H1 (cell line): Measurements from ENCODE around the gene TNFRSF18. TPM values are rescaled to one million over a fixed set of nuclear protein-coding genes. Genes with fewer than 3 reads are reported as not detected.

Experiments used
- CTCF ChIA-PET: fragments of 300-600 bp; sonication (Branson Sonifier 250); formaldehyde crosslinking; loops from one replicate; lab custom pipeline; 2021; ENCODE audit not compliant: partially characterized antibody; lab: Charles Lee
- POLR2A ChIA-PET: fragments of 300-600 bp; sonication (Branson Sonifier 250); formaldehyde crosslinking; loops from one replicate; lab custom pipeline; 2021; ENCODE audit warnings: inconsistent platforms; ENCODE audit not compliant: partially characterized antibody; lab: Charles Lee
- DNase-seq, 2 experiments: peaks; one replicate each; pipeline versions ENCODE4 v3.0.0 to v3.0.0-alpha.2; 2010 to 2022; ENCODE audit warnings: low spot score in 2 of 2, low read depth in 1 of 2, mixed read lengths in 1 of 2
- FAIRE-seq: peaks from 2 replicates; lab custom pipeline; 2011; peaks lifted over from hg19 to GRCh38; lab: Jason Lieb, UNC
- H2AFZ ChIP-seq: 2 replicates; pipeline ENCODE4 v1.8.1; 2012; ENCODE audit warnings: low read length, inconsistent platforms
- H2AK5ac ChIP-seq: 2 replicates; pipeline ENCODE4 v1.6.1; 2013; ENCODE audit warnings: low read depth, low read length
- H2BK120ac ChIP-seq: replicated peaks from 2 replicates; pipeline ENCODE3; 2013; ENCODE audit warnings: low read depth, low read length, inconsistent platforms
- H2BK12ac ChIP-seq: 2 replicates; pipeline ENCODE4 v1.6.1; 2013; ENCODE audit warnings: low read depth, low read length
- H2BK15ac ChIP-seq: 2 replicates; pipeline ENCODE4 v1.6.1; 2013; ENCODE audit warnings: low read length
- H2BK20ac ChIP-seq: 2 replicates; pipeline ENCODE4 v1.6.1; 2013; ENCODE audit warnings: low read length
- H2BK5ac ChIP-seq: 2 replicates; pipeline ENCODE4 v1.6.1; 2013; ENCODE audit warnings: low read depth, low read length
- H3K14ac ChIP-seq: 2 replicates; pipeline ENCODE4 v1.6.1; 2013; ENCODE audit warnings: inconsistent platforms; ENCODE audit not compliant: insufficient read length
- H3K18ac ChIP-seq: 2 replicates; pipeline ENCODE4 v1.6.1; 2013; ENCODE audit warnings: low read length; ENCODE audit errors: extremely low read depth
- H3K23ac ChIP-seq: 2 replicates; pipeline ENCODE4 v1.6.1; 2013; ENCODE audit warnings: inconsistent platforms; ENCODE audit not compliant: insufficient read length
- H3K23me2 ChIP-seq: 2 replicates; pipeline ENCODE4 v1.6.1; 2013; ENCODE audit warnings: low read depth, low read length
- H3K27ac ChIP-seq: 2 replicates; pipeline ENCODE4 v1.6.1; 2011; ENCODE audit warnings: low read depth, low read length, inconsistent platforms
- H3K27me3 ChIP-seq, 4 experiments: replicated peaks in 1 of 4; 1 replicate in 1 of 4; 2 replicates in 3 of 4; pipeline versions ENCODE4 v1.6.1 to v1.8.1; 2011 to 2013; ENCODE audit warnings: low read length in 3 of 4, mild to moderate bottlenecking in 3 of 4, inconsistent platforms in 2 of 4, mixed read lengths in 2 of 4, moderate library complexity in 1 of 4; ENCODE audit not compliant: control insufficient read depth in 3 of 4, insufficient read depth in 3 of 4; ENCODE audit errors: extremely low read depth in 1 of 4
- H3K36me3 ChIP-seq, 4 experiments: 2 replicates each; pipeline versions ENCODE4 v1.6.1 to v1.8.1; 2011 to 2013; ENCODE audit warnings: mild to moderate bottlenecking in 4 of 4, low read length in 3 of 4, moderate library complexity in 2 of 4, control low read depth in 1 of 4, inconsistent platforms in 1 of 4; ENCODE audit not compliant: insufficient read depth in 4 of 4, control insufficient read depth in 2 of 4
- H3K4ac ChIP-seq: replicated peaks from 2 replicates; pipeline ENCODE3; 2013; ENCODE audit warnings: low read length, low read depth, mixed read lengths, inconsistent platforms; ENCODE audit not compliant: insufficient read length
- H3K4me1 ChIP-seq, 4 experiments: replicated peaks in 1 of 4; 1 replicate in 1 of 4; 2 replicates in 3 of 4; pipeline versions ENCODE4 v1.6.1 to v1.8.1; 2011 to 2013; ENCODE audit warnings: low read length in 3 of 4, inconsistent platforms in 2 of 4, mixed read lengths in 1 of 4; ENCODE audit not compliant: insufficient read depth in 4 of 4, control insufficient read depth in 3 of 4
- H3K4me2 ChIP-seq, 2 experiments: 2 replicates each; pipeline versions ENCODE4 v1.6.1 to v1.8.1; 2011 to 2013; ENCODE audit warnings: low read depth in 2 of 2, low read length in 2 of 2, control low read depth in 1 of 2, inconsistent platforms in 1 of 2, mild to moderate bottlenecking in 1 of 2; ENCODE audit not compliant: insufficient read depth in 1 of 2
- H3K4me3 ChIP-seq, 4 experiments: fragments of 200-600, 300-600 bp in 1 of 4; sonication (generic), shearing (Covaris generic), sonication (Bioruptor Twin) in 1 of 4; 2 replicates each; pipeline versions ENCODE4 v1.5.1 to v1.8.1; 2011 to 2016; ENCODE audit warnings: low read length in 4 of 4, low read depth in 3 of 4, control low read depth in 2 of 4, inconsistent platforms in 2 of 4, mild to moderate bottlenecking in 2 of 4, mixed read lengths in 1 of 4, moderate library complexity in 1 of 4; ENCODE audit not compliant: insufficient read depth in 2 of 4; ENCODE audit errors: extremely low read depth in 1 of 4
- H3K56ac ChIP-seq: replicated peaks from 2 replicates; pipeline ENCODE3; 2013; ENCODE audit warnings: low read depth, mild to moderate bottlenecking, mixed read lengths, low read length, inconsistent platforms; ENCODE audit not compliant: insufficient read length
- H3K79me1 ChIP-seq: 2 replicates; pipeline ENCODE4 v1.6.1; 2013; ENCODE audit warnings: low read depth, low read length, control low read depth
- H3K79me2 ChIP-seq, 2 experiments: 2 replicates each; pipeline versions ENCODE4 v1.6.1 to v1.8.1; 2012 to 2013; ENCODE audit warnings: low read length in 2 of 2, mild to moderate bottlenecking in 2 of 2, inconsistent platforms in 1 of 2; ENCODE audit not compliant: insufficient read depth in 2 of 2, control insufficient read depth in 1 of 2
- H3K9ac ChIP-seq, 4 experiments: replicated peaks in 1 of 4; 1 replicate in 1 of 4; 2 replicates in 3 of 4; pipeline versions ENCODE4 v1.6.1 to v1.8.1; 2011 to 2013; ENCODE audit warnings: low read depth in 3 of 4, low read length in 3 of 4, control low read depth in 2 of 4, mild to moderate bottlenecking in 2 of 4, moderate library complexity in 2 of 4, inconsistent platforms in 1 of 4; ENCODE audit errors: extremely low read depth in 1 of 4
- H3K9me3 ChIP-seq, 2 experiments: 2 replicates each; pipeline versions ENCODE4 v1.6.1 to v1.8.1; 2012 to 2013; ENCODE audit warnings: mild to moderate bottlenecking in 2 of 2, moderate library complexity in 2 of 2, control low read depth in 1 of 2, inconsistent platforms in 1 of 2, low read depth in 1 of 2, low read length in 1 of 2, mixed read lengths in 1 of 2; ENCODE audit not compliant: insufficient read depth in 2 of 2
- H4K20me1 ChIP-seq, 2 experiments: replicated peaks in 1 of 2; 2 replicates each; pipeline versions ENCODE3 to v1.8.1; 2011 to 2013; ENCODE audit warnings: inconsistent platforms in 2 of 2, low read length in 2 of 2, mild to moderate bottlenecking in 1 of 2; ENCODE audit not compliant: insufficient read depth in 2 of 2, control insufficient read depth in 1 of 2
- H4K5ac ChIP-seq: 2 replicates; pipeline ENCODE4 v1.6.1; 2013; ENCODE audit warnings: low read length, low read depth, mixed read lengths, inconsistent platforms; ENCODE audit not compliant: insufficient read length
- H4K8ac ChIP-seq: 2 replicates; pipeline ENCODE4 v1.8.0; 2013; ENCODE audit warnings: mild to moderate bottlenecking, moderate library complexity, low read length, inconsistent platforms; ENCODE audit not compliant: insufficient read depth; ENCODE audit errors: extremely low read depth
- H4K91ac ChIP-seq: replicated peaks from 2 replicates; pipeline ENCODE3; 2013; ENCODE audit warnings: low read length, mixed read lengths, inconsistent platforms; ENCODE audit not compliant: insufficient read length
- BCL11A ChIP-seq, 2 experiments: IDR thresholded peaks; one replicate each; pipeline ENCODE4 v1.6.1; 2011; ENCODE audit warnings: low read depth in 2 of 2, low read length in 2 of 2, mild to moderate bottlenecking in 2 of 2
- HDAC2 ChIP-seq, 2 experiments: fragments of 300-600 bp in 1 of 2; sonication (generic) in 1 of 2; IDR thresholded peaks; 2 replicates each; pipeline ENCODE4 v1.6.1; 2011 to 2012; ENCODE audit warnings: low read depth in 2 of 2, low read length in 2 of 2, mild to moderate bottlenecking in 2 of 2, moderate library complexity in 2 of 2, borderline replicate concordance in 1 of 2, inconsistent platforms in 1 of 2
- HDAC6 ChIP-seq: IDR thresholded peaks from one replicate; pipeline ENCODE4 v1.7.1; 2012; ENCODE audit warnings: low read depth, mild to moderate bottlenecking, inconsistent platforms, low read length, moderate library complexity
- NANOG ChIP-seq: IDR thresholded peaks from 2 replicates; pipeline ENCODE4 v1.6.1; 2011; ENCODE audit warnings: low read length, low read depth, mild to moderate bottlenecking, inconsistent platforms; ENCODE audit not compliant: insufficient read depth, poor library complexity, severe bottlenecking
- YY1 ChIP-seq: IDR thresholded peaks from 2 replicates; pipeline ENCODE4 v1.6.1; 2011; ENCODE audit warnings: low read depth, mild to moderate bottlenecking, low read length
- WGBS, 2 experiments: shearing (Covaris generic) in 1 of 2; methylation state at CpG; one replicate each; pipeline versions ENCODE4 v1.1.6 to v1.1.7; 2013 to 2015; ENCODE audit warnings: low lambda C conversion rate in 2 of 2, mixed read lengths in 2 of 2, inconsistent platforms in 1 of 2, low coverage in 1 of 2, missing lambda C conversion rate in 1 of 2; ENCODE audit not compliant: insufficient replicate concordance in 2 of 2, insufficient coverage in 1 of 2, insufficient read length in 1 of 2; ENCODE audit errors: extremely low coverage in 1 of 2, missing lambda C conversion rate in 1 of 2; 5-methylcytosine and 5-hydroxymethylcytosine counted together
- polyA plus RNA-seq, 7 experiments: library from polyadenylated mRNA; depleted of rRNA in 3 of 7; stranded (reverse) in 5 of 7; unstranded in 2 of 7; fragments of >200 nt in 5 of 7; fragments of 200-250 nt in 2 of 7; gene quantifications; 1 replicate in 5 of 7; 2 replicates in 1 of 7; 4 replicates in 1 of 7; pipeline versions ENCODE4 v1.2.1 to v1.2.3, GENCODE V29; 2011 to 2013; ENCODE audit warnings: missing spikeins in 2 of 7, mixed read lengths in 2 of 7
- total RNA-seq: library from RNA; stranded (reverse); fragmentation: NEBNext Ultra II Directional; extraction: Animal tissue kit (Norgen Biotek cat#: 25700); gene quantifications from 2 replicates; pipeline ENCODE4 v1.2.1, GENCODE V29; 2021
- TF ChIP-seq, protein P1 (sequence below): IDR thresholded peaks from 2 replicates; pipeline ENCODE4 v1.6.1; 2011; ENCODE audit warnings: low read length, improper control_type of control experiment

TNFRSF18 gene
- total and polyA plus RNA-seq, 2 of the 8 experiments (the other 6 are each of a cell fraction or from before 2014, with no cell fraction given) = 1.5 to 2.5 TPM

DNA sequence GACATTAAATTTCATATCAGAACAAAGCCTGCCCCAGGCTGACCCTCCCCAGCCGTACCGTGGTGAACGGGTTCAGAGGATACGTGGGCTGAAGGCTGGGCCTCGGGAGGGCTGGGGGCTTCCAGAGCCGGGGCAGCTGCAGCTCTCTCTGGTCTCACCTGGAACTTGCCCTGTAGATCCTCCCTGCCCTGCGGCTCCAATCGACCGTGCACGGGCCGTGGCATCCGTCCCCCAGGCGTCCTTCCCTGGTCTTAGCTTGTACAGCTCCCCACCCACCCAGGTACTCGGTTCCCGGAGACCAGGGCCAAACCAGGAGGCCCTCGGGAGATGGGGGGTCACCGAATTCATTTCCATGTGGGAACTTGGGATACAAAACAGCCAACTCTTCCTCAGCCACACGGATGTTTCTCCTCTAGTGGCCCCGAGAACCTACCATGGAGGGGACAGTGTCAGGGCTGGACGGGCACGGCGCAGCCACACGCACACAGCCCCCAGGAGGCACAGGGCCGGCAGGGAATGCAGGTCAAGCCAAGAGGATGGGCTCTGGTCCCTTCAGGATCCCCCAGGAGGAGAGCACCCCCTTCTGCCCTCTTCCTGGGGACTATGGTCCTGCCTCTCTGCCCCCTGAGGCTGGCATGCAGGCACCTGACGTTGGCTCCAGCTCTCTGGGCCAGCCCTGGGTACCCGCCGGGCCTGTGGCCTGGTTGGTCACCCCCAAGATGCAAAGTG, 28.8 kb upstream of the TNFRSF18 start:
- Histone ChIP-seq H3K23me2 (peaks cover 7% of the 10 kb centered on the region), H3K27me3 (no peaks in the 10 kb centered on the region; a peak in 1 of 7 replicates), H3K9ac (no peak overlapping the region), H3K79me1 (peaks cover 19% of the 10 kb centered on the region), H2AK5ac (no peak overlapping the region), H2BK120ac (no peak overlapping the region), H3K23ac (no peak overlapping the region), H3K9me3 (peaks cover 0 to 9% of the 10 kb centered on the region in 2 experiments; a peak in 2 of 4 replicates), H3K4me3 (no peak overlapping the region), H2BK12ac (no peak overlapping the region), H3K14ac (no peak overlapping the region), H3K18ac (no peak overlapping the region), H3K4me1 (peaks cover 0 to 12% (median 2%) of the 10 kb centered on the region in 4 experiments; a peak in 4 of 7 replicates), H2BK20ac (no peak overlapping the region), H2BK5ac (no peak overlapping the region), H3K27ac (no peak overlapping the region), H3K4ac (no peak overlapping the region), H3K56ac (no peak overlapping the region), H2AFZ (no peak overlapping the region), H2BK15ac (no peak overlapping the region), H4K8ac (peak overlapping the region; percentile 19; the same call in 1 of the 2 replicates), H4K5ac (no peak overlapping the region), H3K4me2 (no peak overlapping the region), H3K36me3 (peaks cover 0 to 8% (median 0%) of the 10 kb centered on the region in 4 experiments; a peak in 1 of 8 replicates), H3K79me2 (peaks cover under 1 to 19% of the 10 kb centered on the region in 2 experiments; a peak in 3 of 4 replicates), H4K91ac (no peak overlapping the region), H4K20me1 (peaks cover 2 to 13% of the 10 kb centered on the region in 2 experiments)
- TF ChIP-seq YY1 = no peak
- TF ChIP-seq HDAC6 = no peak
- no peak for TF ChIP-seq BCL11A (IDR thresholded peaks at IDR 0.05; ENCODE audit: low read depth in 2 of 2, low read length in 2 of 2)
- no peak for TF ChIP-seq HDAC2 (IDR thresholded peaks at IDR 0.05; ENCODE audit: borderline replicate concordance in 1 of 2, low read depth in 2 of 2, low read length in 2 of 2)
- TF ChIP-seq, protein P1, sequence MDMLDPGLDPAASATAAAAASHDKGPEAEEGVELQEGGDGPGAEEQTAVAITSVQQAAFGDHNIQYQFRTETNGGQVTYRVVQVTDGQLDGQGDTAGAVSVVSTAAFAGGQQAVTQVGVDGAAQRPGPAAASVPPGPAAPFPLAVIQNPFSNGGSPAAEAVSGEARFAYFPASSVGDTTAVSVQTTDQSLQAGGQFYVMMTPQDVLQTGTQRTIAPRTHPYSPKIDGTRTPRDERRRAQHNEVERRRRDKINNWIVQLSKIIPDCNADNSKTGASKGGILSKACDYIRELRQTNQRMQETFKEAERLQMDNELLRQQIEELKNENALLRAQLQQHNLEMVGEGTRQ = no peak
- no peak for TF ChIP-seq NANOG
- ChIA-PET CTCF (interaction anchor here (0.6 to 0.9 kb wide), 3 partner anchors 28 to 113 kb away, joined by 3 to 4 read pairs (median 4); no protein-coding TSS in a partner anchor), POLR2A (interaction anchor here (1.0 kb wide), 1 partner anchor 15 kb away, joined by 3 read pairs; no protein-coding TSS in a partner anchor)
- DNase-seq = no peak
- FAIRE-seq = no peak
- WGBS, 2 experiments = 92% methylated on average over 22 of the region's 27 CpGs; no CpG with 5 or more reads in 1 of the 2 experiments
